Gastrocnemius medialis (tissue), 4 donors: ENCODE results near the gene DMD. TPM values are rescaled to one million over a fixed set of nuclear protein-coding genes. Genes with fewer than 3 reads are reported as not detected.

Experiments
- ATAC-seq, 2 donors: fragments of 150-250 bp; one replicate each; pipeline ENCODE4 v1.9.1; 2016
- DNase-seq, 2 donors: peaks; one replicate each; pipeline ENCODE4 v3.0.0-alpha.2; 2019
- H3K27ac ChIP-seq, 4 donors: fragments of 200-600 bp; sonication (generic); 1 replicate in 1 of 4; 2 replicates in 3 of 4; pipeline ENCODE4 v1.5.1; 2016 to 2018; ENCODE audit warnings: mild to moderate bottlenecking in 2 of 4, moderate library complexity in 1 of 4
- H3K27me3 ChIP-seq, 3 donors: fragments of 200-600 bp; sonication (generic) in 2 of 3; 1 replicate in 1 of 3; 2 replicates in 2 of 3; pipeline versions ENCODE4 v1.5.1 to v1.6.0; 2016 to 2019; ENCODE audit warnings: mild to moderate bottlenecking in 1 of 3, moderate library complexity in 1 of 3
- H3K36me3 ChIP-seq, 2 donors: fragments of 200-600 bp; sonication (generic) in 1 of 2; one replicate each; pipeline ENCODE4 v1.5.1; 2017 to 2018
- H3K4me1 ChIP-seq, 2 donors: fragments of 200-600 bp; sonication (generic) in 1 of 2; one replicate each; pipeline ENCODE4 v1.5.1; 2016 to 2017; ENCODE audit warnings: mild to moderate bottlenecking in 2 of 2
- H3K4me3 ChIP-seq, 4 donors: fragments of 200-600 bp; sonication (generic) in 3 of 4; 1 replicate in 1 of 4; 2 replicates in 3 of 4; pipeline ENCODE4 v1.5.1; 2016 to 2019; ENCODE audit warnings: mild to moderate bottlenecking in 2 of 4
- H3K9me3 ChIP-seq, 3 donors: fragments of 200-600 bp; sonication (generic) in 2 of 3; 1 replicate in 1 of 3; 2 replicates in 2 of 3; pipeline ENCODE4 v1.5.1; 2016 to 2019
- CTCF ChIP-seq, 5 experiments: fragments of 450-650 bp in 3 of 5; fragments of 200-600 bp in 2 of 5; sonication (generic) in 2 of 5; IDR thresholded peaks in 4 of 5; conservative IDR thresholded peaks in 1 of 5; 1 replicate in 4 of 5; 2 replicates in 1 of 5; pipeline ENCODE4 v1.5.1; 2016 to 2019; ENCODE audit warnings: antibody characterized with exemption in 5 of 5, mild to moderate bottlenecking in 3 of 5, moderate library complexity in 3 of 5
- POLR2A ChIP-seq, 2 donors: fragments of 450-650 bp; IDR thresholded peaks; one replicate each; pipeline ENCODE4 v1.6.1; 2017; ENCODE audit warnings: antibody characterized with exemption in 2 of 2, mild to moderate bottlenecking in 2 of 2, moderate library complexity in 2 of 2
- in situ Hi-C, 4 donors: fragments of 200-750 bp; cut with MboI; loops; one replicate each; pipeline versions ENCODE4 v1.15.0 to v1.8.0; 2017; ENCODE audit warnings: low sequenced_read_pairs in 4 of 4
- intact Hi-C: fragments of 100-400 bp; cut with DNase I; formaldehyde crosslinking; loops from one replicate; pipeline ENCODE4 v1.15.1; 2023; ENCODE audit warnings: low total_unique reads
- total RNA-seq, 4 donors: library from RNA; depleted of rRNA; stranded (reverse); fragments of >200 nt; gene quantifications; one replicate each; pipeline versions ENCODE4 v1.1.0 to v1.2.3, GENCODE V29; 2016

Gene DMD
- total RNA-seq, 4 donors from 2014 or later: 53.5 to 201 (median 98.9) TPM

DNA sequence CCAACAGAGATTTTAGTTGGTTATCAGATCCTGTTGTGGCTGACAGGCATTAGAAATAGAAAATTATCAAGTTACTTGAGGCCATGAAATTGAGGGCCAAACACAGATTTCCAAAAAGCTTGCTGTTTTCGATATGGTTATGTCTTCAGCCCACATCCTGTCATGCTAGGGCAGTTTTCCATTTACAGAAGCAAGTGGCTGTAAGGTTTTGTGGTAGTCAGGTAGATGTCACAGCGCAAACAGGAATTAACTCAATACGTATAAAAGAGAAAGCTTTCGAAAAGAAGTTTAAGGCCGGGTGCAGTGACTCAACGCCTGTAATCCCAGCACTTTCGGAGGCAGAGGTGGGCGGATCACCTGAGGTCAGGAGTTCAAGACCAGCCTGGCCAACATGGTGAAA, 104.6 kb downstream of the DMD start:
- peak overlapping the region in 3 of 4 donors; percentile 5 to 57 (median 22) for H3K27ac ChIP-seq

DNA sequence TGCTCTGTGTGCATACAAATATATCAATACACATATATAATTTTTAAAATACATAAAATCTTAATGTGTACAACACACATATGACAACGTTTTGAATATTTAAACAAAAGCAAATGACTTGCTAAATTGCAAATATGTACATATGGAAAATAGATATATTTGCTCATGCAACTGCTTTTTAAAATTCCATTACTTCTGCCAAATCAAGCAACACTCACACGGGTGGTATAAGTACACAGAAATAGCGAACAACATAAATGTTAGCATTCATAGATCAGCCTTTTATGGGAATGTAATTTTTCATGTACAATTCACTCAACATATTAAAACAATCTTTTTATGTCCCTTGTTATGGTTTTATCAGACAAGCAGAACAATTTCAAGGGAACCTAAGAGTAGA, 116.3 kb downstream of the DMD start:
- H3K36me3 ChIP-seq: no peaks in the 10 kb centered on the region
- no peaks in the 10 kb centered on the region for H3K27me3 ChIP-seq
- H3K9me3 ChIP-seq: no peaks in the 10 kb centered on the region
- TF ChIP-seq CTCF (IDR thresholded peaks at IDR 0.05 in 4 of 5, conservative IDR thresholded peaks at IDR 0.05 in 1 of 5) (no peak), POLR2A (IDR thresholded peaks at IDR 0.05) (no peak)
- in situ Hi-C loops: loop anchor here in 1 of 4 donors (25.0 kb wide), 1 partner anchor 92 kb away; no protein-coding TSS in a partner anchor
- peak overlapping the region in 1 of 4 donors; percentile 22 for H3K27ac ChIP-seq
- intact Hi-C loops: no loop called here
- H3K4me1 ChIP-seq: no peaks in the 10 kb centered on the region
- no peak for ATAC-seq
- H3K4me3 ChIP-seq: no peak overlapping the region
- DNase-seq: no peak

More for the DNA sequence above, 104.6 kb downstream of the DMD start:
- Histone ChIP-seq H3K4me3 (no peak overlapping the region), H3K9me3 (no peaks in the 10 kb centered on the region), H3K4me1 (peaks cover 0 to 3% of the 10 kb centered on the region in 2 donors), H3K36me3 (no peaks in the 10 kb centered on the region), H3K27me3 (no peaks in the 10 kb centered on the region)
- intact Hi-C loops: no loop called here
- TF ChIP-seq POLR2A (IDR thresholded peaks at IDR 0.05) (no peak), CTCF (IDR thresholded peaks at IDR 0.05 in 4 of 5, conservative IDR thresholded peaks at IDR 0.05 in 1 of 5) (no peak)
- DNase-seq (no peak), ATAC-seq (no peak)
- in situ Hi-C loops: no loop called here

- intact Hi-C loops (no loop called here), in situ Hi-C loops (loop anchor here in 1 of 4 donors (25.0 kb wide), 1 partner anchor 100 kb away; no protein-coding TSS in a partner anchor)
- no peaks in the 10 kb centered on the region for H3K36me3 ChIP-seq
- H3K4me1 ChIP-seq: peaks cover 8 to 9% of the 10 kb centered on the region in 2 donors
- H3K9me3 ChIP-seq: no peaks in the 10 kb centered on the region
- peak overlapping the region in 2 of 4 donors; percentile 4 to 46 for H3K27ac ChIP-seq
- H3K27me3 ChIP-seq: no peaks in the 10 kb centered on the region
- no peak overlapping the region for H3K4me3 ChIP-seq
- no peak for DNase-seq
- TF ChIP-seq POLR2A (IDR thresholded peaks at IDR 0.05) (no peak), CTCF (IDR thresholded peaks at IDR 0.05 in 4 of 5, conservative IDR thresholded peaks at IDR 0.05 in 1 of 5) (no peak)
- no peak for ATAC-seq
Observed at GRCh38 chrX:33087411-33087810, 123.9 kb downstream of the DMD start.

DNA sequence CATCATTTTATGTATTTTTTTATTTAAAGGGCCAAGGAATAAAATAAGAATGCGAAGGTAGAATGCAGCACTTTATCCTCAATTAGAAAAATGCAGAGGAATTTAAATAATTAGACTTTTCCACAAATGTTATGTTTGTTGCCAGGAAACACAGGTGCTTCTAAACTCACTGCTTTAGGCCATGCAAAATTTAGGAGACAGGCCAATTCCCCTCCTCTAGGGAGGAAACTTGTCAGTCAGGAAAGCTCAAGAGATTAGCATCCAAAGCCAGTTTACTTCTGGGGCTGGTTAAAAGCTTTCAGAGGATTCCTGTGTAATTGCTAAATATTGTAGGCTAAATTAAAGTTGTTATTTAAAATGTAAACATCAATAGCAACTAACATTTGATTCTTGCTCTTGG, 124.5 kb downstream of the DMD start:
- TF ChIP-seq CTCF (IDR thresholded peaks at IDR 0.05 in 4 of 5, conservative IDR thresholded peaks at IDR 0.05 in 1 of 5): no peak
- no peak for TF ChIP-seq POLR2A (IDR thresholded peaks at IDR 0.05)
- H3K4me1 ChIP-seq: peaks cover 8 to 12% of the 10 kb centered on the region in 2 donors
- no peak for DNase-seq
- no peaks in the 10 kb centered on the region for H3K36me3 ChIP-seq
- no peaks in the 10 kb centered on the region for H3K9me3 ChIP-seq
- no peak for ATAC-seq
- in situ Hi-C loops (loop anchor here in 1 of 4 donors (25.0 kb wide), 1 partner anchor 100 kb away; no protein-coding TSS in a partner anchor), intact Hi-C loops (no loop called here)
- peak overlapping the region in 2 of 4 donors; percentile 4 to 46 for H3K27ac ChIP-seq
- H3K27me3 ChIP-seq: no peaks in the 10 kb centered on the region
- no peak overlapping the region for H3K4me3 ChIP-seq

DNA sequence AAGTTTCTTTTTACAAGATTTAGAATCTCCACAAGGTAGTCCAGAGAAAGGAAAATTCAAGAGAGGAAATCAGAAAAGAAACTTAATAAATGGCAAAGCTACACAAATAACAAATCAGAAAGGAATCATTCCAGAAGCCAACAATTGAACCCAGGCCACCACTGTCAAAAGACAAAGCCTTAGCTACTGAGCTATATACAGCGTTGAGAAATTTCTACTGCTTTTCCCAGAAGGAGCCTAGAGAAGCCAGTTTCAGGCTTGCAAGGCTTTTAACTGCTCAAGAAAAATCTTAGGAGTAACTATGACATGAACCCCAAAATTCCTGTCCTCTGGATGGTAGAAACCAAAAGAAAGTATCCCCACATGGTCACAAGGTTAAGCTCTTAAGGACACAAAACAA, 129.0 kb downstream of the DMD start:
- no peak overlapping the region for H3K4me3 ChIP-seq
- intact Hi-C loops: no loop called here

More for the DNA sequence above, 129.0 kb downstream of the DMD start:
- no peaks in the 10 kb centered on the region for H3K9me3 ChIP-seq
- DNase-seq (no peak), ATAC-seq (no peak)
- no peaks in the 10 kb centered on the region for H3K36me3 ChIP-seq
- H3K27ac ChIP-seq: peak overlapping the region; percentile 6 to 69 (median 66)
- in situ Hi-C loops: loop anchor here in 1 of 4 donors (25.0 kb wide), 1 partner anchor 105 kb away; no protein-coding TSS in a partner anchor
- no peaks in the 10 kb centered on the region for H3K27me3 ChIP-seq
- TF ChIP-seq POLR2A (IDR thresholded peaks at IDR 0.05) (no peak), CTCF (IDR thresholded peaks at IDR 0.05 in 4 of 5, conservative IDR thresholded peaks at IDR 0.05 in 1 of 5) (no peak)
- peaks cover 14 to 16% of the 10 kb centered on the region in 2 donors for H3K4me1 ChIP-seq
